HCEC 1CT (cell line): ENCODE data around the gene PGPEP1.
A peak's percentile ranks its signal among the peaks of the same experiment; 100 is the strongest.

Experiments used
- DNase-seq: peaks from one replicate; pipeline ENCODE4 v3.0.0-alpha.2; 2017

PGPEP1 gene

GRCh38 chr19:18340190-18340989 lies at the start of gene PGPEP1:
Gene PGPEP1 (plus strand): TSS chr19:18340598. CDS start chr19:18340682, 84 bp downstream.
- peak; percentile 33 for DNase-seq

DNA sequence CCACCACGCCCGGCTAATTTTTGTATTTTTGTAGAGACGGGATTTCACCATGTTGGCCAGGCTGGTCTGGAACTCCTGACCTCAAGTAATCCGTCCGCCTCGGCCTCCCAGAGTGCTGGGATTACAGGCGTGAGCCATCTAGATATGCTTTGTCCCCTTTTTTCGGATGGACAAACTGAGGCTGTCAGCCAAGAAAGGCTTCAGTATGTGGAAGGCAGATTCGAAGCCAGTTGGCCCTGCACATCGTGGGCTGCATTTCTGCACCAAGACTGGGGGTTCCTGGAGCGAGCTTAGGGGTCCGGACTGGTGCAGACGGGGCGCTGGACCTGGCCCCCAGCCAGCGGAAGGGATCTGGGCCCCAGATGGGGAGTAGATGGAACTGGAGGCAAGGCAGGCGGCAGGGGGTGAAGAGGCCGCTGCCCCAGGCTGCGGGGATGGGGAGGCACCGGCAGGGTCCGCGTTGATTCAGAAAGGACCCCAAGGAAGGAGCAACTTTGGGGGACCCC lies 49.3 kb upstream of the PGPEP1 start:
- DNase-seq, result no peak

- peak; percentile 77 for DNase-seq
Observed at GRCh38 chr19:18291590-18292461, 48.6 kb upstream of the PGPEP1 start.

GRCh38 chr19:18292462-18292809 lies 48.0 kb upstream of the PGPEP1 start:
- DNase-seq, result peak; percentile 27

DNA sequence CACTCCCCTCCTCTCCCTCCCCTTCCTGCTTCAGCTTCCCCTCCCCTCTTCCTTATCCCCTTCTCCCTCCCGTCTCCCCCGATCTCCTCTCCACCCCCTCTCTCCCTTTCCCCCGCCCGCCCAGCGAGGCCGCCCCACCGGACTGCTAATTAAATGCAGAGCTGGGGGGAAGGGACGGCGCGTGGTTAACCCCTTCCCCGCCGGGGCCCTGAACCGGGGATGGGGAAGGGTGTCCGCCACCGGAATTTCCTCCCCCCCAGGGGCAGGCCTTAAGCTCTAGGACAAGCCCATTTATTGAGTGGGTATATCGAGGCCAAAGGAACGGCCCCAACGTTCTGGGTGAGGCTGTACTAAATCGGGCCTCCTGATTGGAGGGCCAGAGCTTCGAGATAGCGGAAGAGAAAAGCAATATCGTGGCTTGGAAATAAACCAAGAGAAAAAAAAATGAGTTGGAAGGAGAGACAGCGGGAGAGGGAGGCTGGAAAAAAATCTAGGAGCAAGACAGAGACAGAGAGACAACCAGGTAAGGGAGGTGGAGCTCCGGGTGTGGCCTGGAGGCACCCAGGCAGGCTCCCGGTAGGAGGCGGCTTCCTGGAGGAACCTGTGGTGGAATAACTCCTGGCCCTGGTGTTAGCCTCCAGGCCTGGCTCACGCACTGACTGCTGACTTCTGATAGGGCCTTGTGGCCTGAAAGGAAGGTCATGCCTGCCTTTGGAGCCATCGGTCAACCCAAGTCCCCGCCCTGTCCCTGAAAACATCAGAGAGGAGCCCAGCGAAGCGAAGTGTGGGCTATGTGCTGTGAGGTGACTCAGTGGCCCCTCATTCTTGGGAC lies 47.4 kb upstream of the PGPEP1 start:
- peak; percentile 80 for DNase-seq

DNA sequence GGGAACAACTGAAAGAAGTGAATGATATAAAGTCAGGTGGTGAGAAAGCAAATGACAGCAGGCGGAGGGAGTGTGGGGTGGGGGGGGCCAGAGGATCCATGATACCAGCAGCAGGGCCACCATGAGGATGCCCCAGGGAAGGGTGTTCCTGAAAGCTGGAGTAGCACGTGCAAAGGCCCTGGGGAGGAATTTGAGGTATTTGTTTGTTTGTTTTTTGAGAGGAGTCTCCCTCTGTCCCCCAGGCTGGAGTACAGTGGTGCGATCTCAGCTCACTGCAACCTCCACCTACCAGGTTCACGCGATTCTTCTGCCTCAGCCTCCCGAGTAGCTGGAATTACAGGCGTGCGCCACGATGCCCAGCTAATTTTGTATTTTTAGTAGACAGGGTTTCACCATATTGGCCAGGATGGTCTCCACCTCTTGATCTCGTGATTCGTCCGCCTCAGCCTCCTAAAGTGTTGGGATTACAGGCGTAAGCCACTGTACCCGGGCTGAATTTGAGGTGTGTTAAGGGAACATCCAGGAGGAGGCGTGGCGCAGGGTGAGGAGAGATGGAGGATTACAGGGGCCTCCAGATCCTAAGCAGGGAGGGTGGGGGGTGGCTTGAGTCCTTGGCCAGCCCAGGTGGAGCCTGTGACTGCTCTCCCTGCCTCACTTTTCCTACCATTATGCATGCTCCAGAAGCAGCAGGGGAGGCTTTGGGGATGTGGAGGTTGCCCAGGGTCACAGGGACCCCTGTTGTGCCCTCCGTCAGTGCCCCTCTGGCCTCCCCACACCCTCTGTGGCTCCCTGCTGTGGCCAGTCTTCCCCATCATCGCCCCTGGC lies 46.5 kb upstream of the PGPEP1 start:
- DNase-seq, result no peak

DNA sequence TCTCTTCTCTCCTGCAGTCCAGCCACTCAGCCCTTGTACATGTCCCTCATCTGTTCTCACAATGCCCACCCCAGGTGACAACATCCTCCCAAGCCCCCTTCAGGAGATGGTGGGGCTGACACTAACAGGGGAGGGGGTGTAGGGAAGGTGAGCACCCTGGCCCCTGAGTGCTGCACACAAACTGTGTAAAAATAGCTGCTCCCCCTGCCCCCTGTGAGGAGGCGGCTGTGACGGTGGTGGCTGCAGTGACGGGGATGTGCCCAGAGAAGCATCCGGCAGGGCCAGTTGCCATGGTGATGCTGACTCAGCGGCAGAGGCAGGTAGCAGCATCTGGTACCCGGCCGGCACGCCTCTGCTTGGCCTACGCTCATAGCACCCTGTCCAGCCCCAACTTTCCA lies 45.9 kb upstream of the PGPEP1 start:
- no peak for DNase-seq

GRCh38 chr19:18295034-18295451 lies 45.4 kb upstream of the PGPEP1 start:
- DNase-seq, result no peak

- peak; percentile 26 for DNase-seq
Observed at GRCh38 chr19:18297308-18297707, 43.1 kb upstream of the PGPEP1 start.

DNA sequence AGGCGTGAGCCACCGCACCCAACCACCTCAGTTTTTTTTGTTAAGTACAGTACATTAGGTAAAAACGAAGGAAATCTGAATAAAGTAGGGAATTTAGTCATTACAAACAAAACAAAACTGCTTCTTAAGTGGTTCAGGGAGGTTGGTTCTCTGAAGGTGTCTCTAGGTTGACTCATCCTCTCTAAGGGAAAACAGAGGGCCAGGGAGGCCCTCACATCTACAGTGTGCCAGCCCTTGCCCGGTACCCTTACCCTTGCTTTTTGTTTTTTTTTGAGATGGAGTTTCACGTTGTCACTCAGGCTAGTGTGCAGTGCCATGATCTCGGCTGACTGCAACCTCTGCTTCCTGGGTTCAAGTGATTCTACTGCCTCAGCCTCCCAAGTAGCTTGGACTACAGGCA lies 41.8 kb upstream of the PGPEP1 start:
- no peak for DNase-seq

- DNase-seq, result no peak
Observed at GRCh38 chr19:18299654-18300053, 40.7 kb upstream of the PGPEP1 start.

GRCh38 chr19:18300930-18301717 lies 39.3 kb upstream of the PGPEP1 start:
- DNase-seq, result peak; percentile 82

GRCh38 chr19:18301718-18302111 lies 38.7 kb upstream of the PGPEP1 start:
- DNase-seq, result no peak

DNA sequence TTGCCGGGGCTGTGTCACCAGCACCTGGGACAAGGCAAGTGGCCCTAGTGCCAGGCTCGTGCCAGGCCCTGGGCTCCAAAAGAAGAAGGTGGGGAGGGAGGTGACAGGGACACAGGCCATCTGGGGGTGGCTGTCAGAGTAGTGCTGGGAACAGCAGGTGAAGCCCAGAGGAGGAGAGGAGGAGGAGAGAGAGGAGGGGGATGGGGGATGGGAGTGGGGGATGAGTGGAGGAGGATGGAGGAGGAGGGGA lies 36.3 kb upstream of the PGPEP1 start:
- DNase-seq, result no peak

DNA sequence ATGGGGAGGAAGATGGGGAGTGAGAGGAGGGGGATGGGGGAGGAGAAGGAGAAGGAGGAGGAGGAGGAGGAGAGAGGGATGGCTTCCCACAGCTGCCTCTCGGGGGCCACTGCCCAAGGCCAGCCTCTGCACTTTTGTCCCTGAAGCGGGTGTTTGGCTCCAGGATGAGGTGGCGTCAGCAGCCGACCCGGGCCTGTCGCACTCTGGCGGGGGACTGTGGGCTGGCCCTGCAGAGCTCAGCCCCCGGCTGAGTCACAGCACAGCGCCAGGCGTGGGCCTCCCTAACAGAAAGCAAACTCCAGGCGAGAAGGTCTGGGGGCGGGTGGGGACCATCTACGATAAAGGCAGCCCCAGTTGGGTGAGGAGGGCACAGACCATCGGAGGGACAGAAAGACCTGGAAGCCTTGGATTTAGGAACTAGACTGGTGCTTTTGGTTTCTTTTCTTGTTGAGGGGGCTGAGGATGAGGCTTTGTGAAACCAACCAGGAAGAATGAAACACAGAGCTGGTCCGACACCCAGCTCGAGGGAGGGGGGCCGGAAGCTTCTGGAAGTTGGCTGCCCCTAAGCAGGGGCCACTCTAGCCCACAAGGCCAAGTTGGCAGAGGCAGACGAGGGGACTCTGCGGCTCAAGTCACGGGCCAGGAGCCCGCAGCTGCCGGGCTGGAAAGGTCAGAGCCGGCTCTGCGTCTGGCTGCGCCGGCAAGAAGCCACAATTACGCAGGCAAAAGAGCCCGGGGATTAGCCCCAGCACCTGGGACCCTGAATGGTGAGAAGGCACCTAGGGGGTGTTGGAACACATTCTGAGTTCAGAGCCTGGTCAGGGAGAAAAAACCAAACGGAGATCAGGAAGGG lies 35.7 kb upstream of the PGPEP1 start:
- DNase-seq, result peak; percentile 60

- DNase-seq, result no peak
Observed at GRCh38 chr19:18306209-18306887, 34.0 kb upstream of the PGPEP1 start.

DNA sequence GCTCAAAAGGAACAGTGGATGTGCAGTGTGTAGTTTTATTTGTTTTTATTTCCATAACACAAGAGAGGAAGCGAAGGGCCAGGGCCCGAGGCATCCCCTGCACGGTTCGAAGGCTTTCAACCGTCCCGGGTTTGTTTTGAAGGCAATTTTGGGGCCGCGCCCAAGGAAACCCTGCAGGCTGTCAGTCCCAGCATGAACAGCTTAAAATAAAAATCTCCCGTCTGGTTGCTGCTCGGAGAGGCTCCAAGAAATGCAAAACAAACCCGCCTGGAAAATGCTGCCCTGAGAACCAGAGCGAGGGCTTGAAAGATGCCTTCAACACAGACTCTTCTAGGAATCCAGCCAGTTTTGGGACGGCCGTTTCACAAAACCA lies 33.5 kb upstream of the PGPEP1 start:
- DNase-seq, result no peak

GRCh38 chr19:18307271-18307681 lies 33.1 kb upstream of the PGPEP1 start:
- no peak for DNase-seq

- DNase-seq, result no peak
Observed at GRCh38 chr19:18308051-18308947, 32.1 kb upstream of the PGPEP1 start.
